MCF 10A (cell line): ENCODE data around the gene RIBC1. TPM values are rescaled to one million over a fixed set of nuclear protein-coding genes. Genes with fewer than 3 reads are reported as not detected.
"Not testable (repeated sequence)": the region's sequence is repeated elsewhere in the genome, so short reads cannot be mapped to it uniquely, and the experiment has no call there.

ENCODE experiments used
- BruUV-seq: library from RNA; stranded (reverse); fragments of 400-500 nt; replicated peaks from 2 replicates; lab custom pipeline; 2021; lab: Mats Ljungman, UMichigan
- CTCF ChIA-PET: fragments of 300-600 bp; sonication (Branson Sonifier 250); formaldehyde crosslinking; extraction: SDS; loops from one replicate; lab custom pipeline; 2021; ENCODE audit warnings: antibody characterized with exemption, inconsistent platforms; lab: Yijun Ruan, JAX
- POLR2A ChIA-PET: fragments of 300-600, 350-650 bp; sonication (Branson Sonifier 250); formaldehyde crosslinking; extraction: SDS; loops from one replicate; lab custom pipeline; 2020; ENCODE audit warnings: antibody characterized with exemption, inconsistent platforms; lab: Yijun Ruan, JAX
- DNase-seq: peaks from one replicate; pipeline ENCODE4 v3.0.0-alpha.2; 2018; ENCODE audit not compliant: unreplicated experiment
- H3K27ac Mint-ChIP-seq: one replicate; pipeline ENCODE4 v1.8.0; 2022; ENCODE audit warnings: mild to moderate bottlenecking, low read depth, mixed read lengths; ENCODE audit not compliant: unreplicated experiment
- H3K27me3 Mint-ChIP-seq: one replicate; pipeline ENCODE4 v1.8.0; 2022; ENCODE audit warnings: mixed read lengths; ENCODE audit not compliant: insufficient read depth, unreplicated experiment
- H3K36me3 Mint-ChIP-seq: one replicate; pipeline ENCODE4 v1.8.0; 2022; ENCODE audit warnings: mild to moderate bottlenecking, moderate library complexity, mixed read lengths; ENCODE audit not compliant: insufficient read depth, unreplicated experiment
- H3K4me1 Mint-ChIP-seq: one replicate; pipeline ENCODE4 v1.8.0; 2022; ENCODE audit warnings: mixed read lengths; ENCODE audit not compliant: insufficient read depth, unreplicated experiment
- H3K4me3 Mint-ChIP-seq: one replicate; pipeline ENCODE4 v1.8.0; 2022; ENCODE audit warnings: mild to moderate bottlenecking, moderate library complexity, mixed read lengths; ENCODE audit not compliant: unreplicated experiment
- H3K9me3 Mint-ChIP-seq: one replicate; pipeline ENCODE4 v1.8.0; 2022; ENCODE audit warnings: mixed read lengths; ENCODE audit not compliant: unreplicated experiment
- intact Hi-C: fragments of 100-400 bp; cut with micrococcal nuclease; formaldehyde crosslinking; loops from 2 replicates; pipeline ENCODE4 v1.14.1; 2022
- total RNA-seq: library from RNA; stranded (reverse); gene quantifications from 2 replicates; pipeline ENCODE4 v1.2.3, GENCODE V29; 2022
- TF ChIP-seq, protein P1 (sequence below): fragments of 200-600 bp; IDR thresholded peaks from one replicate; pipeline ENCODE4 v1.8.0; 2022; ENCODE audit warnings: antibody characterized with exemption, mild to moderate bottlenecking; ENCODE audit not compliant: unreplicated experiment

Gene RIBC1
- total RNA-seq, 1 experiment from 2014 or later = 0.82 TPM

DNA sequence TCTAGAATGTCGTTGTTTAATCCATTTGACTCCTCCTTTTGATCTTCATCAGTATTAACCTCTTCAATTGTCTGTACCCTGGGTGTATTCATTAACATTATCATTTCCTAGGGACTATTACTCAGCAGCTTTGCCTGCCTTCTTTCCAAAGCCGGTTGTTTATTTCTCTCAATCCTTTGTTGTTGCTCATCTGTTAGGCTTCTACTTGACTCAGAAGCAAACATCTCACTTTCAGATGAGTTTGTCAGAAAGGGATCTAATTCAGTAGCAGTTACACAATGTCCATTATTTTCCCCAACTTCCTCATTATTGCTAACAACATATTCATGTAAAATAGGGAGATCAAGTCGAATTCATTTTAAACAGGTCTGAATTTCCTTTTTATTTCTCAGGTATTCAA is 33.6 kb downstream of the RIBC1 start:
- no peak for DNase-seq
- no TSS peak for BruUV-seq
- H3K27me3 Mint-ChIP-seq = peaks cover 39% of the 10 kb centered on the region
- H3K27ac Mint-ChIP-seq = no peak overlapping the region
- H3K36me3 Mint-ChIP-seq = no peaks in the 10 kb centered on the region
- POLR2A ChIA-PET = no interaction called here
- TF ChIP-seq, protein P1, sequence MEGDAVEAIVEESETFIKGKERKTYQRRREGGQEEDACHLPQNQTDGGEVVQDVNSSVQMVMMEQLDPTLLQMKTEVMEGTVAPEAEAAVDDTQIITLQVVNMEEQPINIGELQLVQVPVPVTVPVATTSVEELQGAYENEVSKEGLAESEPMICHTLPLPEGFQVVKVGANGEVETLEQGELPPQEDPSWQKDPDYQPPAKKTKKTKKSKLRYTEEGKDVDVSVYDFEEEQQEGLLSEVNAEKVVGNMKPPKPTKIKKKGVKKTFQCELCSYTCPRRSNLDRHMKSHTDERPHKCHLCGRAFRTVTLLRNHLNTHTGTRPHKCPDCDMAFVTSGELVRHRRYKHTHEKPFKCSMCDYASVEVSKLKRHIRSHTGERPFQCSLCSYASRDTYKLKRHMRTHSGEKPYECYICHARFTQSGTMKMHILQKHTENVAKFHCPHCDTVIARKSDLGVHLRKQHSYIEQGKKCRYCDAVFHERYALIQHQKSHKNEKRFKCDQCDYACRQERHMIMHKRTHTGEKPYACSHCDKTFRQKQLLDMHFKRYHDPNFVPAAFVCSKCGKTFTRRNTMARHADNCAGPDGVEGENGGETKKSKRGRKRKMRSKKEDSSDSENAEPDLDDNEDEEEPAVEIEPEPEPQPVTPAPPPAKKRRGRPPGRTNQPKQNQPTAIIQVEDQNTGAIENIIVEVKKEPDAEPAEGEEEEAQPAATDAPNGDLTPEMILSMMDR = no peak
- intact Hi-C loops = no loop called here
- CTCF ChIA-PET = interaction anchor here (0.9 to 6.0 kb wide), 2 partner anchors 10 to 26 kb away, joined by 3 to 37 read pairs; no protein-coding TSS in a partner anchor
- peaks cover 6% of the 10 kb centered on the region for H3K4me1 Mint-ChIP-seq
- no peaks in the 10 kb centered on the region for H3K9me3 Mint-ChIP-seq
- H3K4me3 Mint-ChIP-seq = no peak overlapping the region

DNA sequence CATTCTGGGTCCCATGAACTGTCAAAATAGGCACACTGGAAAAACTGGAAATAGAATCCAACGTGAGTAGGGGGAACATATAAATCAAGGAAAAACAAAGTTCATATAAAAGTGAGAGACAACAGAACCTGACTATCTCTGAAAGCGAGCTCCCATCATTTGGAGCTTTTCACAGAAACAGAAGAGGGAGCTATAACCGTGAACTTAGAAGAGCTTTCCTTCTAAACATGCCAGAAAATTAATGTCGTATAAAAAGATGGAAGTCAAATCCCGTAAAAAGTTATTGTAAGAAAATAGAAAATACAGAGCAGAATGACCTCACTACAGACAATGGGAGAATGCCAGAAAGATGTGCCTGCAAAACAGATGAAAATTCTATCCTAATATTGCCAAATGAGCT is 35.4 kb downstream of the RIBC1 start:
- Mint-ChIP-seq H3K4me1 (peaks cover 6% of the 10 kb centered on the region), H3K36me3 (no peaks in the 10 kb centered on the region), H3K27me3 (peaks cover 47% of the 10 kb centered on the region), H3K9me3 (no peaks in the 10 kb centered on the region), H3K27ac (no peak overlapping the region), H3K4me3 (no peak overlapping the region)
- TF ChIP-seq, protein P1 = no peak
- ChIA-PET CTCF (interaction anchor here (1.1 to 6.0 kb wide), 3 partner anchors 12 to 141 kb away, joined by 4 to 37 read pairs (median 5); no protein-coding TSS in a partner anchor), POLR2A (interaction anchor here (0.9 to 1.0 kb wide), 2 partner anchors 12 to 24 kb away, joined by 3 to 4 read pairs; no protein-coding TSS in a partner anchor)
- DNase-seq = no peak
- intact Hi-C loops = no loop called here
- no TSS peak for BruUV-seq

DNA sequence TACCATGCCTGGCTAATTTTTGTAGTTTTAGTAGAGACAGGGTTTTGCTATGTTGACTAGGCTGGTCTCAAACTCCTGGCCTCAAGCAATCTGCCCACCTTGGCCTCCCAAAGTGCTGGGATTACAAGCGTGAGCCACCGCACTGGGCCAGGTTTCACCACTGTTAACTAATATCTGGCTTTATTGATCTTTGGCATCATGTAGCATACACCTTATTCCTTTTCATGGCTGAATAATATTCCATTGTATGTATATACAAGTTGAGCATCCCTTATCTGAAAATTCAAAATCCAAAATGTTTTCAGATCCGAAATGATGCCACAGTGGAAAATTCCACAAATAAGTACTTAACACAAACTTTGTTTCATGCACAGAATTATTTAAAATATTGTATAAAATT is 46.0 kb downstream of the RIBC1 start:
- intact Hi-C loops, H3K4me1 Mint-ChIP-seq, H3K9me3 Mint-ChIP-seq, BruUV-seq, H3K27ac Mint-ChIP-seq, DNase-seq, H3K4me3 Mint-ChIP-seq, H3K36me3 Mint-ChIP-seq, POLR2A ChIA-PET: not testable (repeated sequence)
- CTCF ChIA-PET = interaction anchor here (0.6 to 1.3 kb wide), 2 partner anchors 151 to 508 kb away, joined by 3 to 4 read pairs; no protein-coding TSS in a partner anchor
- H3K27me3 Mint-ChIP-seq = peaks cover 52% of the 10 kb centered on the region

DNA sequence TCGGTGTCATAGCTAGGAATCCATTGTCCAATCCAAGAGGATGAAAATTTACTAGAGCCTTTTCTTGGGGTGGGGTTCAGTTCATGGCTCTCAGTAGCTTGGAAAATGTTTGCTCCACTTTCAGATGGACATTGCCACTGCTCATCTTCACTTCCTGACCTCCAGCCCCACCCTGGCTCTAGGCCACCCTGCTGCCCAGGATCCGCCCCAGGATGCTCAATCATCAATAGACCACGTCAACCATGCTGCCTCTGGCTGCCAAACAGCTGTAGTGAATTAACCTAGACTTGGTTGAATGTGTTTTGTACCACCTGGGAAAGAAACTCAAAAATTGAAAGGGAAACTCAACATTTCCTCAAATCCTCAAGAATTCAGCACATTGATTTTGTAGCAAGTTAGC is 48.7 kb downstream of the RIBC1 start:
- Mint-ChIP-seq H3K9me3 (no peaks in the 10 kb centered on the region), H3K4me3 (no peak overlapping the region), H3K4me1 (peaks cover 6% of the 10 kb centered on the region), H3K27ac (no peak overlapping the region), H3K27me3 (peaks cover 47% of the 10 kb centered on the region), H3K36me3 (no peaks in the 10 kb centered on the region)
- TF ChIP-seq, protein P1 = no peak
- ChIA-PET CTCF (interaction anchor here (0.5 to 1.2 kb wide), 4 partner anchors 11 to 144 kb away, joined by 3 to 5 read pairs (median 3); no protein-coding TSS in a partner anchor), POLR2A (no interaction called here)
- no TSS peak for BruUV-seq
- no peak for DNase-seq
- intact Hi-C loops = no loop called here
